ENCODE measurements around the gene SRSF3. TPM values are rescaled to one million over a fixed set of nuclear protein-coding genes. Genes with fewer than 3 reads are reported as not detected.

Gene SRSF3
- total and polyA plus RNA-seq, 9 of the 15 experiments (the other 6 are each of a cell fraction or from before 2014, with no cell fraction given): 337 to 1,200 (median 518) TPM

- TF ChIP-seq VEZF1 (CRISPR knock-in tag; IDR thresholded peaks at IDR 0.05) (no peak), MYBL2 (IDR thresholded peaks at IDR 0.05; ENCODE audit: low read depth) (no peak), MYBL2 (CRISPR knock-in tag; IDR thresholded peaks at IDR 0.05; ENCODE audit: borderline replicate concordance) (no peak)
- TF ChIP-seq, protein P1, sequence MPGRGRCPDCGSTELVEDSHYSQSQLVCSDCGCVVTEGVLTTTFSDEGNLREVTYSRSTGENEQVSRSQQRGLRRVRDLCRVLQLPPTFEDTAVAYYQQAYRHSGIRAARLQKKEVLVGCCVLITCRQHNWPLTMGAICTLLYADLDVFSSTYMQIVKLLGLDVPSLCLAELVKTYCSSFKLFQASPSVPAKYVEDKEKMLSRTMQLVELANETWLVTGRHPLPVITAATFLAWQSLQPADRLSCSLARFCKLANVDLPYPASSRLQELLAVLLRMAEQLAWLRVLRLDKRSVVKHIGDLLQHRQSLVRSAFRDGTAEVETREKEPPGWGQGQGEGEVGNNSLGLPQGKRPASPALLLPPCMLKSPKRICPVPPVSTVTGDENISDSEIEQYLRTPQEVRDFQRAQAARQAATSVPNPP (IDR thresholded peaks at IDR 0.05; ENCODE audit: borderline replicate concordance, insufficient read depth, insufficient read length): no peak
Observed at GRCh38 chr6:36641543-36641942, 47.4 kb downstream of the SRSF3 start (continued).

DNA sequence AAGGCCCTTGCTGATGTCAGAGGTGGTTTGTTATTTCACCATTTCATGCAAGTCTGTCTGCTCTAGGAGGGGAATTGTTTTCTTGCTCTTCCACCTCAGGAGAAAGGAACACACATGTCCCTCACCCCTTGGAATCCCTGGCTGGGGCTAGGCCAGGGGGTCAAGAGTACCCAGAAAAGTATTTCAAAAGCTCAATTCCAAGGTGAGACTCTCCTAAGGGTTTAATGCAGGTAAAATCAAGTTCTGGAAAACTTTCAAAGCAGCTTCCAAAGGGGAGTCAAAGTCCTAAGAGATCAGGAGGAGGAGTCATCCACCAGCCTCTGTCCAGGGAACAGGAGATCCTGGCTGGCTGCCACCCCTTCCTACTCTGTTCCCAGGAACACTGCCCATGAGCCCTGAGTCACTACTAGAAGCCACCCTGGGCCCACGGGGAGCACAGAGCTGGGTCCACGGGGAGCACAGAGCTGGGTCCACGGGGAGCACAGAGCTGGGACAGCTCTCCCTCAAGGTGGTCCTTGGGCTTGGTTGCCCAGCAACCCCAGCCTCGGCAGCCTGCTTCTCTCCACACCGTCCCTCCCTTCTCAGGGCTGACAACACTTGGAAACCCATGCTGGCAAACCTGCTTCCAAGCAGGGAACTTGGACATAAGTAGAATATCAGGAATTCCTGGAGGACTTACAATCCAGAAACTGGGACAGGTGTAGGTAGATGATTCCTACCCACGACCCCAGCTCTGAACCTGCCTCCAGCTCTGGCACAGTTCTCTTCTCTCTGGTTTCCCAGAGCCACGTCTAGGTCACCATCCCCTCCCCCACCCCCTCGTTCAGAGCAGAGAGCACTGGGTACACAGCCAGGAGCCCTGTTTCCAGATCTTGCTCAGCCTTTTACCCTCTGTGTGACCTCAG, 49.0 kb downstream of the SRSF3 start:
- ATAC-seq (no peak), FAIRE-seq (no peak), DNase-seq (ENCODE audit: extremely low read depth in 1 of 4, low spot score in 3 of 4) (no peak)
- ChIA-PET CTCF (ENCODE audit: low intra/inter-chr PET ratio) (interaction anchor here (0.7 kb wide), 1 partner anchor 116 kb away, joined by 3 read pairs; no protein-coding TSS in a partner anchor), POLR2A (interaction anchor here (0.5 to 2.1 kb wide), 8 partner anchors 9 to 1435 kb away, joined by 3 to 8 read pairs (median 4); no protein-coding TSS in a partner anchor)
- no peak overlapping the region for H3K4me2 ChIP-seq (ENCODE audit: insufficient read depth, low read length)
- intact Hi-C loops (cut with micrococcal nuclease) (no loop called here), in situ Hi-C loops (cut with MboI) (no loop called here)
- H2AFZ ChIP-seq (ENCODE audit: low read depth, low read length): no peak overlapping the region
- TF ChIP-seq ZNF263 (CRISPR knock-in tag; IDR thresholded peaks at IDR 0.05; ENCODE audit: borderline replicate concordance) (peak; percentile 81), CBX1 (IDR thresholded peaks at IDR 0.05; ENCODE audit: low read depth) (no peak), CHCHD3 (CRISPR knock-in tag; IDR thresholded peaks at IDR 0.05) (no peak), DPF2 (IDR thresholded peaks at IDR 0.05) (no peak), CHD1 (IDR thresholded peaks at IDR 0.05; ENCODE audit: low read length) (no peak)
- TF ChIP-seq, protein P2, sequence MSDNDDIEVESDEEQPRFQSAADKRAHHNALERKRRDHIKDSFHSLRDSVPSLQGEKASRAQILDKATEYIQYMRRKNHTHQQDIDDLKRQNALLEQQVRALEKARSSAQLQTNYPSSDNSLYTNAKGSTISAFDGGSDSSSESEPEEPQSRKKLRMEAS (CRISPR knock-in tag; IDR thresholded peaks at IDR 0.05): peak; percentile 37; the same call in 1 of the 2 replicates
- TF ChIP-seq, protein P3, sequence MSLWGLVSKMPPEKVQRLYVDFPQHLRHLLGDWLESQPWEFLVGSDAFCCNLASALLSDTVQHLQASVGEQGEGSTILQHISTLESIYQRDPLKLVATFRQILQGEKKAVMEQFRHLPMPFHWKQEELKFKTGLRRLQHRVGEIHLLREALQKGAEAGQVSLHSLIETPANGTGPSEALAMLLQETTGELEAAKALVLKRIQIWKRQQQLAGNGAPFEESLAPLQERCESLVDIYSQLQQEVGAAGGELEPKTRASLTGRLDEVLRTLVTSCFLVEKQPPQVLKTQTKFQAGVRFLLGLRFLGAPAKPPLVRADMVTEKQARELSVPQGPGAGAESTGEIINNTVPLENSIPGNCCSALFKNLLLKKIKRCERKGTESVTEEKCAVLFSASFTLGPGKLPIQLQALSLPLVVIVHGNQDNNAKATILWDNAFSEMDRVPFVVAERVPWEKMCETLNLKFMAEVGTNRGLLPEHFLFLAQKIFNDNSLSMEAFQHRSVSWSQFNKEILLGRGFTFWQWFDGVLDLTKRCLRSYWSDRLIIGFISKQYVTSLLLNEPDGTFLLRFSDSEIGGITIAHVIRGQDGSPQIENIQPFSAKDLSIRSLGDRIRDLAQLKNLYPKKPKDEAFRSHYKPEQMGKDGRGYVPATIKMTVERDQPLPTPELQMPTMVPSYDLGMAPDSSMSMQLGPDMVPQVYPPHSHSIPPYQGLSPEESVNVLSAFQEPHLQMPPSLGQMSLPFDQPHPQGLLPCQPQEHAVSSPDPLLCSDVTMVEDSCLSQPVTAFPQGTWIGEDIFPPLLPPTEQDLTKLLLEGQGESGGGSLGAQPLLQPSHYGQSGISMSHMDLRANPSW (CRISPR knock-in tag; IDR thresholded peaks at IDR 0.05): no peak
- TF ChIP-seq, protein P4, sequence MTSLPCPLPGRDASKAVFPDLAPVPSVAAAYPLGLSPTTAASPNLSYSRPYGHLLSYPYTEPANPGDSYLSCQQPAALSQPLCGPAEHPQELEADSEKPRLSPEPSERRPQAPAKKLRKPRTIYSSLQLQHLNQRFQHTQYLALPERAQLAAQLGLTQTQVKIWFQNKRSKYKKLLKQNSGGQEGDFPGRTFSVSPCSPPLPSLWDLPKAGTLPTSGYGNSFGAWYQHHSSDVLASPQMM (CRISPR knock-in tag; IDR thresholded peaks at IDR 0.05): no peak
- no peaks in the 10 kb centered on the region; the same call in 1 of the 2 replicates for H4K20me1 ChIP-seq (replicated peaks; ENCODE audit: control insufficient read depth, insufficient read depth, low read length)
- BruUV-seq (replicated peaks): no TSS peak
- H3K9me1 ChIP-seq (ENCODE audit: control insufficient read depth, insufficient read depth, low read length): no peaks in the 10 kb centered on the region
- peak overlapping the region in 1 of 2 experiments; percentile 24; a peak in 1 of 4 replicates for H3K9ac ChIP-seq (ENCODE audit: insufficient read depth in 1 of 2, low read depth in 2 of 2, low read length in 2 of 2)
- 4% methylated on average over 8 of the region's 8 CpGs for WGBS (ENCODE audit: insufficient coverage, low coverage, missing lambda C conversion rate)
- H3K4me3 ChIP-seq: no peak overlapping the region
- H3K79me2 ChIP-seq (ENCODE audit: control insufficient read depth, insufficient read depth, low read length): no peaks in the 10 kb centered on the region
- H3K9me3 ChIP-seq (replicated peaks; ENCODE audit: control insufficient read depth, insufficient read depth, low read depth, low read length): no peaks in the 10 kb centered on the region
- no peaks in the 10 kb centered on the region for H3K36me3 ChIP-seq (ENCODE audit: control insufficient read depth, insufficient read depth, low read length)
- peaks cover 13 to 41% of the 10 kb centered on the region in 2 experiments for H3K27me3 ChIP-seq (ENCODE audit: control insufficient read depth in 2 of 2, insufficient read depth in 2 of 2, low read length in 2 of 2)
- peaks cover 0 to 3% of the 10 kb centered on the region in 2 experiments; a peak in 1 of 5 replicates for H3K4me1 ChIP-seq (replicated peaks in 1 of 2; ENCODE audit: control insufficient read depth in 2 of 2, insufficient read depth in 2 of 2, low read length in 2 of 2)
- H3K27ac ChIP-seq (ENCODE audit: extremely low read depth, low read depth, low read length): no peak overlapping the region
